H7 (cell line): ENCODE measurements around the gene CREBBP. TPM values are rescaled to one million over a fixed set of nuclear protein-coding genes. Genes with fewer than 3 reads are reported as not detected.
A peak's percentile ranks its signal among the peaks of the same experiment; 100 is the strongest.

ENCODE experiments used
- DNase-seq: peaks from one replicate; pipeline ENCODE4 v3.0.0; 2012
- H3K27me3 ChIP-seq: 2 replicates; pipeline ENCODE4 v1.6.0; 2011; ENCODE audit warnings: mild to moderate bottlenecking, low read length; ENCODE audit not compliant: control insufficient read depth, insufficient read depth
- H3K36me3 ChIP-seq: replicated peaks from 2 replicates; pipeline ENCODE4 v1.5.1; 2011; ENCODE audit warnings: low read length; ENCODE audit not compliant: control insufficient read depth, insufficient read depth
- H3K4me3 ChIP-seq: 2 replicates; pipeline ENCODE4 v1.5.1; 2011; ENCODE audit warnings: low read depth, mild to moderate bottlenecking, control low read depth, low read length, moderate library complexity; ENCODE audit not compliant: insufficient read depth
- total RNA-seq: library from RNA; depleted of rRNA; stranded (reverse); fragments of >200 nt; shearing (Covaris generic); gene quantifications from 2 replicates; pipeline ENCODE4 v1.2.3, GENCODE V29; 2014

CREBBP gene
- total RNA-seq, 1 experiment from 2014 or later = 11.7 TPM

DNA sequence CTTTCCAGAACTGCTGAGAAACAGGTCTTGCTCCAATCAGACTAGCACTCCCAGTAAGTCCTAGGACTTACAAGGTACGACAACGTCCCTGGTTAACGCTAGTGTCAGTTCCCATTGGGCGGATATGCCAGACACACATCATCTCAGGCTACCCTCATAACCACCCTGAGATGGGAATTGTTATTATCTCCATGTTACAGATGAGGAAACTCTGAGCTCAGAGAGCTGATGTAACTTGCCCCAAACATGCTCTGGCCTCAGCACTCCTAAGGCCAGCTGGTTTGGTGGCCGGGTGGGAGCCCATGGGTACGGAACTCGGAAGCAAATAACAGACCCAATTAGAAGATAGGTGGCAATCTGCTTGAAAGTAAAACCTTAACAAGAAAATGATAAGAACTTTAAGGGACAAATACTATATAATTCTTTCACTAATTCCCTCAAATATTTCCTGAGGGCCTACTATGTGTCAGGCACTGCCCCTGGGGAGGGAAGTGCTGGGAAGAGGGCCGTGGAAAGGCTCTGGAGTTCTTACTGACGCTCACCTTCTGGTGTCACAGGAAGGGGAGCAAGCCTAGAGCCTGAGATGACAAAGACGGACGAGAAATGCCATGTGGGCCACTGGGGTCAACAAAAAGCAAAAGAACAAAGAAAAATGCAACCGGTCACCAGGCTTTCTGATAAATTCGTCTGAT, 6.9 kb downstream of the CREBBP start:
- DNase-seq = no peak
- H3K36me3 ChIP-seq = no peaks in the 10 kb centered on the region; the same call in 1 of the 2 replicates
- no peak overlapping the region for H3K4me3 ChIP-seq
- no peaks in the 10 kb centered on the region for H3K27me3 ChIP-seq

GRCh38 chr16:3872216-3872895, 8.2 kb downstream of the CREBBP start:
- DNase-seq = no peak
- H3K27me3 ChIP-seq = no peaks in the 10 kb centered on the region
- H3K4me3 ChIP-seq = no peak overlapping the region
- H3K36me3 ChIP-seq = no peaks in the 10 kb centered on the region; the same call in 1 of the 2 replicates

DNA sequence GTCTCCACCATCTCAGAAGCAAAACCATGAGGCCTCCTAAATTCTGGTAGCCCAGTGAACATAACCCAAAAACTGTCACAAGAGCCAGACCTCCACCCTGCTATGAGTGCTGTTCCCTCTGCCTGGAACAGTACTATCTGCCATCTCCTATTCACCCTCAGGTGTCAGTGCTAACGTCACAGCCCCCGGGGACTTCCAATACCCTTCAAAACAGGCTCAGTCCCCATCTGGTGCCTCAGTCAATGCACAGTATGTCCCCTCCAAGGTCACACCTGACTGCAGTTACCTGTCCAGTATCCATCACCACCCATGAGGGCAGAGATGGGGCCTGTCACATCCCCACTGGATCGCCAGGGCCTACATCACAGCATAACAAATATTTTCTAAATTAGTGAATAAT, 11.5 kb downstream of the CREBBP start:
- no peaks in the 10 kb centered on the region; the same call in 1 of the 2 replicates for H3K36me3 ChIP-seq
- no peak overlapping the region for H3K4me3 ChIP-seq
- no peak for DNase-seq
- H3K27me3 ChIP-seq = no peaks in the 10 kb centered on the region

DNA sequence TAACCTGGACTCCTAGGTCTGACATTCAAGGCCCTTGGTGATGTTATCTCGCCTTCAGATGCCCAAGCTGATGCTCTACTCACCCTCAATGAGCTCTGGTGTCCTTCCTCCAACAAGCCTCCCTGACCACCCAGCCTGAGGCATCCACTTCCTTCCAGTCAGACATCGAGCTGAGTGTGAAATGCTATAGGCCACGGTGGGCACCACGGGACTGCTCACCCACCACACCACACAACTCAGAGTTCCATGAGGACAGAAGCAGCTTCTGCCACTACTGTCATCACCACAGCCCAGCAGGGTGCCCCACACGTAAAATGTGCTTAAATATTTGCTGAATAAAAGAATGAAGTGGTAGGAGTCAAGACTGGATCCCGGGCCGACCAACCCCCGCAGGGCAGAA, 12.0 kb downstream of the CREBBP start:
- DNase-seq = no peak
- no peak overlapping the region for H3K4me3 ChIP-seq
- no peaks in the 10 kb centered on the region; the same call in 1 of the 2 replicates for H3K36me3 ChIP-seq
- no peaks in the 10 kb centered on the region for H3K27me3 ChIP-seq

DNA sequence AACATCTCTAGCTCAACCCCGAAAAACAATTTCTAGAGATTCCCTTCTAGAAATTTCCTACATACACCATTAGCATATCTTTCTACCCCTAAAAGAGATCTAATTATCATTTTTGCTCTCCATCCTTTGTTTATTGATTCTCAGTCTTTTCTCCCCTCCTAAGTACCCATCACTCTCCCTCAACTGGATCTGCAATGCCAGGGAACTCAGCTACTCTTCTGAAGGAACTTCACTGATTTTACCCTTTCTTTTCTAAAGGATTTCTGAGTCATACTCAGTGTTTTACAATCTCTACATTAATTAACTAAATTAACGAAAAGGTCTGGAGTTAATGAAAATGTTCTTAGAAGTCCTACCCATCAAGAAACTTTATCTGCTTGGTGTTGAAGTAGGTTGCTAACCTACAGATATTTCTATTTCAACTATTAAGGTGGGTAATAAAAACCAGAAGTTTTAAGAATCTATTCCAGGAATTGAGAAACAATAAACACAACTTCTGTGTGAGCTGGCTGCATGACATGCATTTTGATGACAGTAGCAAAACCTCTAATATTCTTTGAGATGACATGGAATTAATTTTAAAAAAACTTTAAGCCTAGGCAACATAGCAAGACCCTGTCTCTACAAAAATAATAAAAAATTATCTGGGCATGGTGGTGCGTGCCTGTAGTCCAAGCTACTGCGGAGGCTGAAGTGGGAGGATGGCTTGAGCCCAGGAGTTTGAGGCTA, 13.6 kb downstream of the CREBBP start:
- Histone ChIP-seq H3K27me3 (no peaks in the 10 kb centered on the region), H3K4me3 (no peak overlapping the region), H3K36me3 (no peaks in the 10 kb centered on the region; the same call in 1 of the 2 replicates)
- DNase-seq = no peak

DNA sequence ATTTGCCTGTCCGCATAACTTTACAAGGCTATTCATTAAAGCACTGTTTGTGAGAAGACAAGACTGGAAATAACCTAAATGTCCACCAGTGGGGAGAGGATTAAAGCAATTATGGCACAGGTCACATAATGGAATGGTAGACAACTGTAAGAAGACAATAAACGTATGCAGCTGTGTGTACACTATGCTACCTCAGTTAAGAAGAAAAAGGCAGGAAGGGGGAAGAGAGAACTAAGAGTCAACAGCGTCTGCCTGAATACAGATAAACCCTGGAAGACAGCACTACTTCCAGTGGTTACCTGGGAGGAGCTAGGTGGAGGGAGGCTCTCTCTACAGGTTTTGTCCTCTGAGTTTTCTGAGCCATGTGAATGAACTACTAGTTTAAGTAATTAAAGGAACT, 15.3 kb downstream of the CREBBP start:
- DNase-seq = no peak
- no peaks in the 10 kb centered on the region; the same call in 1 of the 2 replicates for H3K36me3 ChIP-seq
- no peak overlapping the region for H3K4me3 ChIP-seq
- no peaks in the 10 kb centered on the region for H3K27me3 ChIP-seq

DNA sequence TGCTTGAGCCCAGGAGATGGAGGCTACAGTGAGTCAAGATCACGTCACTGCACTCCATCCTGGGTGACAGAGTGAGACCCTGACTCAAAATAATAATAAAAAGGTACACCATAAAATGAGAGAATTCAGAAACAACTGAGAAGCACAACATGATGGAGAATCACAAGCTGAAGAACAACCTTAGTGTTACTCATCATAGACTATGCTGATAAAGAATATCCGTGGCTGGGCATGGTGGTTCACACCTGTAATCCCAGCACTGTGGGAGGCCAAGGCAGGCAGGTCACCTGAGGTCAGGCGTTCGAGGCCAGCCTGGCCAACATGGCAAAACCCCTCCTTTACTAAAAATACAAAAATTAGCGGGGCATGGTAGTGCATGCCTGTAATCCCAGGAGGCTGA, 16.0 kb downstream of the CREBBP start:
- H3K4me3 ChIP-seq = no peak overlapping the region
- H3K27me3 ChIP-seq = no peaks in the 10 kb centered on the region
- H3K36me3 ChIP-seq = no peaks in the 10 kb centered on the region; the same call in 1 of the 2 replicates
- no peak for DNase-seq

- Histone ChIP-seq H3K27me3 (no peaks in the 10 kb centered on the region), H3K36me3 (no peaks in the 10 kb centered on the region; the same call in 1 of the 2 replicates), H3K4me3 (no peak overlapping the region)
- no peak for DNase-seq
These were observed 16.9 kb downstream of the CREBBP start for GRCh38 chr16:3863587-3863986.

DNA sequence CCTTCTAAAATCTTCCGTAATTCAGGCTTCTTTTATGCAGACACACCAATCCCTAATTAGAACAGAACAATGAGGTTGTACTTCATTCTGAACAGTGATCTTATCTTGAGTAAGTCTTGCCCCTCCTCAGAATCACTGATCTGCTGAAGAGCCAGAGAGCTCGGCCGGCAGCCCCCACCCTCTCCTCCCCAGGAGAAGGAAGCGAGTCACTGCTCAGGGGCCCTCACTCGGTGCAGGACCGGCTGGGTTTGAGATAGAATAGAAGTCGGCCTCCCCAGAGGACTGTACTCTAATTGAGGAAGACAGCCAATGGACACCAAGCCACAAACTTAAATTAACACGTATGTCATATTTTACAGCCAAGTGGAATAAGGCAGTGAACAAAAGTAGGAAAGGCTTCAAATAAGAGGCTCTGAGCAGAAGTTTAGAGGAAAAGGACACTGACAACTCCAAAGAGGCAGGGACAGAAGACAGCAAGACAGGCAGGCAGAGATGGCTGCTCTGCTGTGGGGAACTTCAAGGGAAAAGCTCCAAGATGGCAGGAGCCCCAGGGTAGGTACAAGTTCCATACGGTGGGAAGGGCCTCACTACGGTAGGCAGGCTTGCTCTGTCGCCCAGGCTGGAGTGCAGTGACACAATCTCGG, 18.6 kb downstream of the CREBBP start:
- Histone ChIP-seq H3K4me3 (no peak overlapping the region), H3K27me3 (no peaks in the 10 kb centered on the region), H3K36me3 (no peaks in the 10 kb centered on the region; the same call in 1 of the 2 replicates)
- DNase-seq = peak; percentile 41

- Histone ChIP-seq H3K4me3 (no peak overlapping the region), H3K27me3 (no peaks in the 10 kb centered on the region), H3K36me3 (no peaks in the 10 kb centered on the region; the same call in 1 of the 2 replicates)
- DNase-seq = no peak
These were observed 20.6 kb downstream of the CREBBP start for GRCh38 chr16:3859889-3860288.

DNA sequence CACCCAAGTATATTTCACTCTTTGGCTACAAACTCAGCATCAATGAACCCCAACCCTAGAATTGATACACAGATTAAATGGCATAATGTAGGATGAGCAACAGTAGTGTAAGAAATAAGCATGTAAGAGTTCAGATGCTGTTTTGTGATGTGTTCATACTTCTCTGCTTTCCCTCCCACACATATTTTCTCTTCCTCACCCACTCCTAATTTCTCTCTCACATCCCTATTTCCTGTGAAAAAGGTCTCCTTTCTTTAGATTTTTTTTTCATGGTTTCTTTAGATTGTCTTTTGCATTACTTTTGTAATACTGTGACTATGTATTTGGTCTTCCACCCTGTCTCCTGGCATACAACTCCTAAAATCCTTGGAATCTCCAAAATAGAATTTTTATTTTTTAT, 21.7 kb downstream of the CREBBP start:
- Histone ChIP-seq H3K4me3 (no peak overlapping the region), H3K27me3 (no peaks in the 10 kb centered on the region), H3K36me3 (no peaks in the 10 kb centered on the region; the same call in 1 of the 2 replicates)
- DNase-seq = no peak

DNA sequence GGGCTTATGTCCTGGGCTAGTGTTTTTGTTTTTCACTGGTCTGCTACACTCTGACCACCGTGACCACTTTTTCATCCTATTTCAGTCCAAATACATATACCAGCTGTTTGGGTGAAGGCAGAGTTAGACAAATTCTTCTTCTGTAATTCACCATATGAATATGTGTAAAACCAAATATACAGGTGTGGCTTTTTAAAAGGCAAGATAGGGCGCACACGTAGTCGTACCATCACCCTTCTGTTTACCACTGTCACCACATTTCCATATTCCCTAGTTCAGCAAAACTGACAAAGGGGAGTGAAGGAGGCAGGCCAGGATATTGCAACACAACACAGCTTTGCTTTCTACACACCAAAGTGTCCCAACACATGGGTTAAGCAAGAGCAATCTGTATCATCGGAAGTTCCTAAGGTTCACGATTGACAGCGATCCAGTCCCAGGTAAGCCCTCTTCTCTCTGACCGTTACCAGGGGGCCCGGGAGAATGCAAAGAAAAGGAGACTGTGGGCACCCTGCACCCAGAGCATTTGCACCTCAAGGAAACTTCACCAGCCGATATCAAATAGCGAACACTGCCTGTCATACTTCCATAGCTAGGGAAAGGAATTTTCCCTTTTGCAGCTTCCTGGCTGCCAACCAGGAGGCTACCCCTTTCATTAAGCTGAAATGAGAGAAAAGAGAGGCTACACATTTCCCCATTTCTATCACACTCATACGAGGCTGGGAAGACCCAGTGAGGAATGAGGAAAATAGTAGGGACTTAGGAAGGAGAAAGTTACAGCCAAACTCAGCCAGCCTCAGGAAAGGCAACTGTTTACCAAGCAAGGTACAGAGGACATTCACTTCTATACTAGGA, 23.1 kb downstream of the CREBBP start:
- no peaks in the 10 kb centered on the region; the same call in 1 of the 2 replicates for H3K36me3 ChIP-seq
- DNase-seq = no peak
- no peak overlapping the region for H3K4me3 ChIP-seq
- H3K27me3 ChIP-seq = no peaks in the 10 kb centered on the region

DNA sequence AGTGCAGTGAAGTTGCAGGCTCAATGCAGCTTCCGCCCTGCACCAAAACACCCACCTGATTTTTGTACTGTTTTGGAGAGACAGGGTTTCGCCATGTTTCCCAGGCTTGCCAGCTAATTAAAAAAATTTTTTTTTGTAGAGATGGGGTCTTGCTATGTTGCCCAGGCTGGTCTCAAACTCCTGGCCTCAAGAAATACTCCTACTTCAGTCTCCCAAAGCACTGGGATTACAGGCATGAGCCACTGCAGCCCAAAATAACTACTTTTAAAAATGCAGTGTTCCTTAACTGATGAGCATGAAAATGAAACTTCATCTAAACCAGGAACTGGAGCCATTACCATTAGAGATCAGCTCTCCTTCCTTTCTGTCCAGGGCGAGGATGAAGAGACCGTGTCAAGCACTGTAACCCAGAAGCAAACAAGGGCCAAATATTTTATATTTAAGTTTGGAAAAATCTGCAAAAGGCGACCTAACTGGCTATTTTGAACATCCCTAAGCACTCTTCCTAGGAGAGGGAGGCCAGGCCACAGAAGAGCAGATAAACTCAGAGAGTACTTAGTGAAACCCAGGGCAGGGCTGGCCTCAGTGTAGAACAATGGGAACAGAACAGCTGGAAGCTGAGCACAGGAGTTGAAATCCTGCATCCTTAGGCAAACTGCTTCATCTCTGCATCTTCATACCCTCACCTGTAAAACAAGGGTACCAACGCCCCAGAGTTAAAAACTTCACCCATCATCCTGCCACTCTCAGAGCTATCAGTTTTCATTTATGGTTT, 24.0 kb downstream of the CREBBP start:
- peak; percentile 37 for DNase-seq
- Histone ChIP-seq H3K27me3 (no peaks in the 10 kb centered on the region), H3K36me3 (no peaks in the 10 kb centered on the region; the same call in 1 of the 2 replicates), H3K4me3 (no peak overlapping the region)
